Hematopoietic multipotent progenitor cell treated with erythropoietin and hydrocortisone succinate and interleukin-3 and kit ligand, for 17 days (in vitro differentiated cells): Measurements from ENCODE around the gene ARMS2.

Experiments
- DNase-seq: peaks from one replicate; pipeline ENCODE4 v3.0.0-alpha.2; 2015; ENCODE audit warnings: low spot score

ARMS2 gene

DNA sequence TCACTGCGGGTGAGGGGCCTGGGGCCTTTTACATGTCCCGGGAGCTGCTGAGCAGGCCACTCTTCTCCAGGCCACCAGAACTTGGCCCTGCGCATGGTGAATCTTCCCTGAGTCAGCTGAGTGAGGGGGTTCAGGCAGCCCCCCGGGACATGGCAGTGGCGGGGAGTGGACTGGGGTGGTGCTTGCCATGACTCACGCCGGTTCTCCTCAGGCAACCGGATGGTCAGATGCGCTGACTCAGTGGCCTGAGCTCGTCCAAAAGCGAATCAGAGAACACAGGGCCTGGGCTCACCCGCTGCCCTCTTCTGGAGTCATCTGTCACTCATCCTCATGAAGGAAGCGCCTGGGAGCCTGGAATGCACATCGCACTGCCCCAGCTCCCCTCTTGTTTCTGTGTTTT is 40.4 kb downstream of the ARMS2 start:
- no peak for DNase-seq

DNA sequence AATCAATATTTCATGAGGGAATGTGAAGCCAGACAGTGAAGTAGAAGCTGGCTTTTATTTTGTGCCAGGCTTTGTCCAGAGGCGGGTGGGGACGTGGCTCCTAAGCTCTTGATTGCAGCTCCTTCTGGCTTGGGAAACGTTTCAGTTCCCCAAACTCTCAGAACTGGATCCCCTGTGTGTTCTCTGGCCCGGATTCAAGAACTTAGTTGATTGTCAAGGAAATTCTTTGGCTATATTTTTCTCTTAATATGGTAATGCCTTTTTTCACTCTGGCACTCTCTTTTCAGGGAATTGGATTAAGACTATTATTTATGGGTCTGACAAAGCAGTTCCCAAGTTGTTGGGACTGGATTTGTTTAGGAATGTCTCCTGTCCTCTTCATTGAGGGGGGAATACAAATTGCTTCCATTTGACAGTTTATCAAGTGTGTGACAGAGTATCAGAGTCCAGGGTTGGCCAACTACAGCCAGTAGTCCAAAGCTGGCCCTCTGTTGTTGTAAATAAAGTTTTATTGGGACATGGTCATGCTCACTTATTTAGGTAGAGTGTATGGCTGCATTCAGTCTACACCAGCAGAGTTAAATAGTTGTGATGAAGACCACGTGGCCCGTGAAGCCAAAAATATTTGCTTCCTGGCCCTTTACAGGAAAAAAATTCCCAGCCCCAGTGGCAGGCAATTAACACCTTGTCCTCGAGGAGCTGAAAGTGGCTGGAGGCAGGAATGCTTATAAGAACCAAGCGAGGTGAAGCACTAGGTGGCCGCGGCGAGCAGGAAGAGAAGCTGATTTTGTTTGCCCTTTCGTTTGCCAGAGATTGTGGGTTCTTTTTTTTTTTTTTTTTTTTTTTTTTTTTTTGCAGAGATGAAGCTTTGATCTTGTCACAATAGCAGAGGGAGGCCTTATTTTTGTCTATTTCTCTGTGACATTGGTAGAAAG is 41.2 kb downstream of the ARMS2 start:
- DNase-seq: no peak

DNA sequence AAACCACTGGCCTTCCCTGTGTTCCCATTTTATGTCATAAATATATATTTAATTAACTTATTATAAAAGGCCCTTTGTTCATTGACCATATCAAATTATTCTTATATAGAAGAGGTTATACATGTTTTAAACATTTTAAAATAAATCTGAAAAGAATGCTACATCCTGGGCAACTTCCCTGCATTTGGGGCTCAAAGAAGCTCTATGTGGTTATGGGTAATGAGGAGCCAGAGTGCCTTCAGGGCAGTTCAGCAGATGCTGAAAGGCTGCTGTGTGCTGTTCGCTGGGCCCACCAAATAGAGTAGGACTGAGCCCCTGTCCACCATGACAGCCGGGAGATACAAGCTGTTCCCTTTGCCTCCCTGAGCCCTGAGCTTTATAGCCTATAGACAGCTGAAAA is 42.8 kb downstream of the ARMS2 start:
- DNase-seq: no peak

DNA sequence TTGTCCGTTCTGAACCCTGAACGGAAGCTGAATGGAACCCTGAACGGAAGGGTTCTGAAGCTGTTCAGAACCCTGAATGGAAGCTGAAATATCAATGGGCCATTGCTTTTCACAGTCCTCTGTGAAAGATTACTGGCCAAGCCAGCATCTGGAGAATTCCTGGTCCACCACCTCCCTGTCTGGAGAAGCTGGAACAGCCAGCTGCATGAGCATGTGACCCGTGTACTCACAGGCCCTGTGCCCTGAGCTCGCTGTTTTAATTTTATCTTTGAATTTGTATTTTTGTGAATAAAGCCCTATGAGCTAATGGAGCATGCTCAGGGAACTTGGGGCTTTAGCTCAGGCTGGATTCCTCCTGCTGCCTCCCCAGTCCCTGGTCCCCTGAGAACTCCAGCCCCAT is 44.1 kb downstream of the ARMS2 start:
- no peak for DNase-seq

DNA sequence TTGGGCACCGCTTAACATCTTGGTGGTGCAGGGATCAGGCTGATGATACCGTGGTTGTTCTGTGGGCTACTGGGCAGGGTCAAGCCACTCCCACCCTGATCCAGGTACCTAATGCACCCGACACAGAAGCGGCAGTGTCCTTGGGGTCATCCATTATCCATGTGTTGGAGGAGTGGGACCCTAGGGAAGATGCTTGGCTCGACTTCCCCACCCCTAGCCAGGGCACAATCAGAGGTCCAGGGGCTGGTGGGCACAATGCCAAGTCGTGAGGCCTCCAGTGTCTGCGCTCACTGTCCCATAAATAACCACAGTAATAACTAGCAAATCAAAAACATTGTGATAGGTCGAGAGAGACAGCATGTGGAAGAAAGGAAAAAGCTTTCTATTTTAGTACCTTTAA is 44.6 kb downstream of the ARMS2 start:
- DNase-seq: no peak

DNA sequence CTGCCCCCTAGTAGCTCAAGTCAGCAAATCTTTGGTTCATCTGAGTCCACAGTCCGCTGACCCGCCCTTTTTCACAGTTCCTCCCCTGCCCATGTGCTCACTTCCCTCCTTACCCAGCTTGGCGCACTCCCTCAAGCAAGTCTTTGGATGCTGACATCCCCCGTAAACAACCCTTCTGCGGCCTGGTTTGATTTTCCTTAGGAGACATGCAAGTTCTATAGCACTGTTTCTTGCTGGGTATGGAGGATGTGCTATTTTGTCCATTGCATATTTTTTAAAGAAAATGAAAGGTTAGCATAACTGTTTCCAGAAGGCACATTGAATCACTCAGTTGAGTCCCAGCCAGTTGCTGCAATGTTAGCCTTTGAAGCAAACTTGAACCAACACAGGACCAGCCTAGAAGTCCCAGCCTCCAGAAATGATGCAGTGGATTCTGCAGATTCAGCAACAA is 45.1 kb downstream of the ARMS2 start:
- no peak for DNase-seq

DNA sequence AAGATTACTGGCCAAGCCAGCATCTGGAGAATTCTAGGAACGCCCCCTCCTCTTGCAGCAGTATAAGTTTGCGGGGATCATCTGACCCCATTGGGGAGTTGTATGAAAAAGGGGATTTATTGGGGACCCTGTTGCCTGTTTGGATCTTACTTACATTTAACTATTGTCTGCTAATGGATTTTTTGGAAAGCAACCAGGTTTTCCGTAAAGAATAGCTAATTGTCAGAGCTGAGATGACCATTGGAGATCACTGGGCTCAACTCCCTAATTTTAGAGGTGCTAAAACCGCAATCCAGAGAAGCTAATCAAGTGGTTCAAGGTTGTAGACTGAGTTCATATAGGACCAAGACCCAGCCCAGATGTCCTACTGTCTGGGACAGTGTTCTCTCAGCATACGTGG is 45.7 kb downstream of the ARMS2 start:
- no peak for DNase-seq

DNA sequence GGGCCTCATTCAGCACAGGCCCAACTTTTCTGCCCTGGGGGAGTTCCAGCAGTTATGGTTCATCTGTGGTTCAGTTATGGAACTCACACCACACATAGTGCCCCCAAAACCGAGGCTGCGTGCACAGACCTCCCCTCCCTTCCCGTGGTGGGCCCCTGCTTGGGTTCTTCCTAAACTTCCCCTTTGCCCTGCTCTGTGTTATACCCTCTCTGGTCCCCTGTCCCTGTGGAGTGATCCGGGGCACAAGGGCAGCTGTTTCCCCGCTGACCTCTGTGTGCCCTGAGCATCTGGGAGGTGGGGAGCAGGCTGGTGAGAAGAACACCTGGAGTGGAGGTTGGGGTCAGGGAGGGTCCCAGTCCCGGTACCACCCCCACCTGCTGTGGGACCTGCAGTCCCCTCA is 46.3 kb downstream of the ARMS2 start:
- no peak for DNase-seq

DNA sequence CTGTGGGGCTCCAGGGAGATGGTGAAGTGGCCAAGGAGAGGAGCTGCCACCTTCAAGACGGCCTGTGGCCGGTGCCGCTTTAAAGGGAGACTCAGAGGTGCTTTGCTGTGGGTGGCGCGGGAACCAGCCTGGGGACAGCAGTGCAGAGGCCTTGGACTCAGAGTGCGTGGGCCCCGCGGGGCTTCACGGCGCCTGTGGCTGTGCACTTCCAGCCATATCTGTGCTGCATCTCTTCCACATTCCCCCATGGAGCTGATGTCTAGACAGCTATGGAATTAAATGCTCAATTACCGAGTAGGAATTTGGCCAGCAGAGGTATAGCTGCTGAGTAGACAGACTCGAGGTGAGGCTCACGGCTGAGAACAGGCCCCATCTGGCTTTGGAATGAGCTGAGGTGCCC is 48.6 kb downstream of the ARMS2 start:
- no peak for DNase-seq

DNA sequence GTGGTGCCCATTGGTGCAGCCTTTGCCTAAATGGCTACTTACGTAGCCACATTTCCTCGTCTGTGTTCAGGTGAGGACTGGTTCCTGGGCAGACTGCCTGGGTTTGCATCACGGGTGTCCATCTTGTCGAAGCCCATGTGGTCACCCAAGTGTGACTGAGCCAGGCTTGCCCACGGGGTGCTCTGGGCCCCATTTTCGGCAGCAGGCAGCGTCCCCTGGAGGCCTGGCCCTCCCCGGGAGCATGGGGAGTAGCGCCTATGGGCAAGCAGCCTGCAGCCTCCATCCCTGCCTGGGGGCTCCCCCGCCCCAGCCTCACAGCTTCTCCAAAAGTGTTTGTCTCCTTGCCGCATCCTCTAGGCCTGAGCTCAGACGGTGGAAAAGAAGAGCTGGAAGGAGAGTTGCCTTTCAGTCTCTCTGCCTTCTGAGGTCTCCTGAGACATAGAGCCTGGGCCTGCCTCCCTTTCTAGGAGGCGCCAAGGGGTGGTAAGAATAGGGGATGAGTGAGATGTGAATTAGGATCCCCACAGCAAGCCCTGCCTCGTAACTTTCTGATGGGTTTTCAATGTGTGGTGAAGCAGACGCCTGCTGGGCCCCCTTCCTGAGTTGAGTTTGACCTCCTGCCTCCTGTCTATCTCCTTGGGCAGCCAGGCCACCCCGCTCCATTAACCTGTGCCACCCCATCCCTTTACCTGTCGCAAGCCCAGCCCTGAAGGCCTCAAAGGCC is 49.6 kb downstream of the ARMS2 start:
- no peak for DNase-seq

DNA sequence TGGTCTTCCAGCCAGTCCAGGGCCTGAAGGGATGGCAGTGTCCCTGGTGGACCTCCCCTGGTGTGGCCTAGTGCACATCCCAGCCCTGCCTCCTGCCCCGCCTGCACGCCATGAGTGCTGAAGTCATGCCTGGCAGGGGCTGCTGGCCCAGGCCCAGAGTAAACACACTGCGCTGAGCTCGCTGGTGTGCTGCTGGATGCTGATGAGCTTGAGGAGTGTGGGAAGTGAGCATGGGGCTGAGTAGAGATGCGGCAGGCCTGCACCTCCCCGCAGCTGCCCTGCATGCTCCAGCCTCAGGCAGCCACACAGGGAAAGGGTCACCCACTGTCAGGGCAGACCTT is 50.1 kb downstream of the ARMS2 start:
- no peak for DNase-seq

DNA sequence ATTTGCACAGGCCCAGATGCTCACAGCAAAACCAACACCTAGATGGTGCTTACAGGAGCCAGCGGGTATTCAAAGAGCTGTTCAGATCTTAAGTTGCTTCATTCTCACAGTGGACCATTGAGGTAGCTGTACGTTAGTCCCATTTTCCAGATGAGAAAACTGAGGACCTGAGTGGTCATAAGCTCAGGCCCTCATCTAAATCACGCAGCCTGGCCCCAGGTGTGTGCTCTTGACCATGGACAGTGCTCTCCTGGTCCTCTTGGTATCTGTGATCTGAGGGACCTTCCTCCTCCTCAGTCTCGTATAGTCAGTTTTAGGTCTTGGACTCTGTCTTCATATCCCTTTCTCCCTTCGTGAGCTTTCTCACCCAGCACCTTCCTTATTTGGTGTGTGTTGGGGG is 50.6 kb downstream of the ARMS2 start:
- DNase-seq: no peak

DNA sequence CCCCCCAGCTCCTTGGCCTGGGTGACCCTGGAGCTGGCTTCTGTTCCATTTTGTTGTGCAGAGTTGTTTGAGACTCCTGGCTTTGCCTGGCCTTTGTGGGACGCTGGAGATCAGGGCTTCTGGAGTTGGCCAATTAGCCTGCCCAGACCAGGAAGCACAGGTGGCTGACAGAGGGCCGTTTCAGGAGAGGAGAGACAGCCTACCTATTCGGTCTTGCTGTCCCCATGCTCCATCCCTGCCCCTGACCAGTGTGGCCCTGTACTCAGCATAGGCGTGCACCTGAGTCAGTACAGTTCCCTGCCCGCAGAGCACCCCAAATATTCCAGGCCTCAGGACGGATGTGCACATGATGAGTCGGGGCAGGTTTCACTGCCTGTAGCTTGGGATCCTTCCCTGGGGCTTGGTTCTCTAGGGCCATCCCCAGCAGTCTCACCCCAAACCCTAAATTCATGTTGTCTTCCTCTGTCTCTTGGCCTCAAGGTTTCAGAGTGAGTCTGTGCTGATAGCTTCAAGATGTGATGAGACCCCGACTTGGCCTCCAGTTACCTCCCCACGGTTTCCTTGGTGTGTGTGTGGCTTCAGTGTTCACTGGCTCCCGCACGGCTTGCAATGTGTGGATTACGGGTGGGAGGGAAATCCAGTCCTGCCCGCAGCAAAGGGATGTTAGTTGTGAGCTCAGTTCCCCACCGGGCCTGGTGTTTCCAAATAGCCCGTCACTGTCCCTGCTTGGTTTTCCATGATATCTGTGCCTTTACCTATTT is 51.6 kb downstream of the ARMS2 start:
- DNase-seq: no peak
